Stimulated activated CD4-positive, alpha-beta T cell treated with anti-CD3 and anti-CD28 coated beads, Interleukin-1b, Interleukin-23, amount 100 ng/mL, for 48 hours (primary cell): ENCODE data around the gene MSI2.

ENCODE experiments used
- DNase-seq: peaks from one replicate; pipeline ENCODE4 v3.0.0-alpha.2; 2020

Gene MSI2

DNA sequence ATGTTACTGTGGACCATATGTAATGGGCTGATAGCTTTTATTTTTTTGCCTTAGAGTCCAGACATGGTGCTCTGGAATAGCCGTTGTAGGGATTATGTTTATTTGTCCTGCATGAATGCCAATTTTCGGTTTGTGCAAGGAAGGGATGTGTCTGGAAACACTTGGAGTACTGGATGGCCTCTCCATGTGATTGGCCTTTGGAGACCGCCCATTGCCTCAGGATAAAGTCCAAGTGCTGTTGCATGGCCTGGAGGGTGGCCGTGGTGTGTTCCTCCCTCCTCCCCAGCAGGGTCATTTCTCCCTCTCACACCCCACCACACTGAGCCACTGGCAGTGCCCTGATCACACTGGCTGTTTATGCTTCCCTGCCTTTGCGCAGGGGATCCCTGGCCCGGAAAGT, 93.9 kb downstream of the MSI2 start:
- DNase-seq, result no peak

DNA sequence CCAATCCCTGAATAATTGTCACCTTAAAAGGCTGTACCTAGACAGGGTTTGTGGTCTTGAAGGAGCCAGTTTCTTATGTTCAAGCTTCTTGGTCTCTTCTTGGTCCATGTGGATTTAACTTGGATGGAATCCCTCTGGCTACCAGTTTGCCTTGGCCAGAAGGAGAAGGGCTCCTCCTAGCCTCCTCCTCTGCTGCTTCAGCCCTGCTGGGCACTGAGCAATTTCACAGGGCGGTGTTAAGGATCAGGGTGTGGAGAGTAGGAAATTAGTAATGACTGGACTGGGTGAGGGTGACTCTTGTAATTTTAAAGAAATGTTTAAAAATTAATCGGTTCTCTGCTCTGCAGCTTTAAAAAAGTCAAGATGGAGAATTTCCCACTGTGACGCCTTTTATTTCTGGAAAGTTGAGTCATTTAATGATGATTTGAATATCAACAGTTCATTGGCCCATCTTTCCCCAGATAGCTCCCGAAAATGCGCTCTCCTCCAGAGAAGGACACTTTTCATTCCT, 96.4 kb downstream of the MSI2 start:
- DNase-seq, result no peak

DNA sequence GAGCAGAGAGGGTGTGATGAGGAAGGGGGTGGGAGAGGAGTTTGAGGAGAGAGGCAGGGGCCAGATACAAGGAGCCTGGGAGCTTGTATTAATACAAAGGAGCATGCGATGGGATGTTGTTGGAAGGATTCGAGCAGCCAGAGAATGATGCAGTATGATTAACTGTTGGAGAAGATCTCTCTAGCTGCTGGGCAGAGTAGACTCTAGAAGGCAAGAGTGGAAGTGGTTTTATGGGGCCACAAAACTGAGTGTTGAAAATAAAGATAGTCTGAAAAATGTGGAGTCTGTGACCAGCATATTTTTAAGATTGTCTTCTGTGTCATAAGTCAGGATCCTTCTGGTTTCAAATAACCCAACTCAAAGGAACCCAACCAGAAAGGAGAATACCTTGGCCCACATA, 98.3 kb downstream of the MSI2 start:
- no peak for DNase-seq

DNA sequence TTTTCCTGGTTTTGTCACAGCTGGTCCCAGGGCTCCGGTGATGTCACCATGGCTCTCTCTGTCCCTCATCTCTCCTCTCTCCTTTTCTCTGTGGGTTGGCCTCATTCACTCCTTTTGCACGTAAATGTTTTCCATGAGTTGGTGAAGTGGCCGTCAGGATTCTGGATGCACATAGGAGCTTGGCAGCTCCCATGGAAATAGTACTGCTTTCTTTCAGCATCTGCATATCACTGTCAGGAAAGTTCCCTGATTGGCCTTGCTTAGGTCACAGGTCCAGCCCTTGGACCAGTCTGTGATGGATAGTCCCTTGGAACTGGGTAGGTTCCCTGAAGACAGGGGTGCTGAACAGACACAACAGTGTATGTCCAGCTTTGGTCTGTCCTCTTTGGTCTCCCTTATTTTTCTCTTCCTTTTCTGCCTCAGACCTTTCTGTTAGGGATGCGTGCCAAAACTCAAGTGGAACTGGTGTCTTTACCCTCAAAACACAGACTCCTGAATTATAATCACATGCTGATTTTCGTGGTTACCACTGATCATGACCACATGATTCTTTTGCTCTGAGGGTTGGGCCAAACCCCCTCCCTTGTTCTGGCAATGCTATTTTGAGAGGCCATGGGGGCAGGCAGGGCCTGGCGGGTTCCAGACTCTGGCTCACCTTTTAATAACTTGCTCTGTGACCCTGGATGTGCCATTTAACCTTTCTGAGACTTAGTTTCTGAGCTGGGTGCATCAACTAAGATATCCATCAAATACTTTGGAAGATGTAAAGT, 99.0 kb downstream of the MSI2 start:
- no peak for DNase-seq

DNA sequence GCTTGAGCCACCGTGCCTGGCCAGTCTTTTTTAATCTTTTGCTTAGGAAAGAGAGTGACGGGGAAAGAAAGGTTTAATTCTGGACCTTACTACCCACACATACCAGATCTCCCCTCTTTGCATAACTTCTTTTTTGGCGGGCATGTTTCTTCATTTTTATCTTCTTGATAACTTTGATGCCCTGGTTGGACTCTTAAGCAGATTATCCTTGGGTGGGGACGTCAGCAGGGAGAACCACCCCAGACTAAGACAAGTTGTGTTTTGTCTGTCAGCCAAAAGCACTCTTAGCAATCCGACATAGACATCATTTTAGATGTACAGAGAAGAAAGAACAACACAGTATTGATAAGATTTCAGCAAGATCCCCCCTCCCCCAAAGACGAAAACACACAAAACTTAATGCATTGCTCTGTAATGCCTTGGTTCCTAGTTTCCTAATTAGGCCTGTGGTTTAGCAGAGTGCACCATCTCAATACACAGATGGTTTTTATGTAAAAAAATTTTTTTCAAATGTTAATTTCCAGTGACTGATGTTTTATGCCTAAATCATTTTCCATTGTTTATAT, 99.9 kb downstream of the MSI2 start:
- no peak for DNase-seq

DNA sequence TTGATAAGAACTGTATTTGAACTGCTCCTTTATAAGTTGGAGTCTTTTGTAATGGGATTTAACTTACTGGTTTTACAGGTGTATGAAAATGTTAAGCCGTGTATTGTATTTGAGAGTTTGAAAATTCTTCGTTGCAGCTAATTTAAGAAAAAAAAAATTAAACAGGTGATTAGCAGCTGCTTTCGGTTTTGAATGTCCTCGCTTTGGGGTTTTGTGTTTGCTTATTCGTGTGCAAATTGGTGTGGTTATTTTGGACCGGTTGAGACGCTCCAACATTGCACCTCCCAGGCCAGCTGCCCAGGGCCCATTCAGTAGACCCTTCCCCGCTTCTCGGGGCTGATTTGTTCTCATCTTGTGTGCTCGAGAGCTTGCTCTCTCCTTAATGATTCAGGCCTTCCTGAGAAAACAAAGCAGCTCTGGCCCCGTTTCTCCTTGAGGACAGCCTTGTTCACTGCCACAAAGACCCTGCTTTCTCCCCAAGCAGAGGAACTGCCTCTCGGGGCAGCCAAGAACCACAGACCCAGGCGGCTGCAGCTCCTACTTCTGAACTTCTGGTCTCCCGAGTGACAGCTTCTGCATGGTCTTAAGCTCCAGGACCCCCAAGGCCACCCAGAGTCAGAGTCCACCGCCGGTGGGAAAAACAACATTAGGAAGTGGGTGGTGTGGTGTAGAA, 100.5 kb downstream of the MSI2 start:
- DNase-seq, result no peak

DNA sequence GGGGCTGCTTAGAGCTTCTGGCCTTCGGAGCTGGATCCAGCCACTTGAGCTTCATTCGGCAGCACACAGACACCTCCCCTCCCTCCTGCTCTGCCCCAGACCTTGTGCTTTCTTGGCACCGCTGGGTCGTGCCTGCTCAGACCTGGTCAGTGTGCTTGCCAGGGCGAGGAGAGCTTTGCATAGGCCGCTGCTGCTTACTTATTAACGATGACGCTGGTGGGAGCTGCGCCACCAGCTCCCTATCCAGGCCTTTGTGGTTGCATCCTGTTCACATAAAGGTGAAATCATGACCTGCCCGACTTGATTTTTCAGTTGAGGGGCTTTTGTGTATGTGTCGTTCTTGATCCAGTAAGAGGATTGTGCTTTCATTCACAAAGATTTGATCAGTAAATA, 101.1 kb downstream of the MSI2 start:
- no peak for DNase-seq

DNA sequence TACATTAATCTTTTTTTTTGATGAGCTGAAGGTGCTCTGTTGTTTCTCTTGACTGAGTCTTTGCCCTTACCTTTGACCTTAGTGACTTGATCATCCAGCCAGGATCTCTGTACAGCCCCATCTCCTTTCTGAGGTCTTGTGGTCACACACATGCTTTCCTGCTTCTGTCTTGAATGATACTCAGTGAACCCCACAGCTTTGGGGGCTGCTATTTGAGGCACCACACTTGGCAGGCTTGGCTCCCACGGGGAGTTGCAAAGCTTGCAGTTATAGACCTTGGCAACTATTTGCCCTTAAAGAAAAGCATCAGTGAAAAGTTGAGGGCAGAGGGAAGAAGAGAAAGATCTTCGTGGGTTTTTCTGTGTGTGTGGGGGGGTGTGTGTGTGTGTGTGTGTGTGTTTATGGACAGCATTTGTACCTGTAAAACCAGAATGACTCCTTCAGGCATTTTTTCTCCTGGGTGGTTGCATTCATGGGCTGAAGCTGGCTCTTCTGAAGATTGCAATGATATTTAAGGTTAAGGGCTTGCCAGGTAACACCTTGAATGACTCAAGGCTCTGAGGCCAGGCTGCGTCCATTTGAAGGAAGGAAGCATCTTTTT, 101.6 kb downstream of the MSI2 start:
- no peak for DNase-seq

DNA sequence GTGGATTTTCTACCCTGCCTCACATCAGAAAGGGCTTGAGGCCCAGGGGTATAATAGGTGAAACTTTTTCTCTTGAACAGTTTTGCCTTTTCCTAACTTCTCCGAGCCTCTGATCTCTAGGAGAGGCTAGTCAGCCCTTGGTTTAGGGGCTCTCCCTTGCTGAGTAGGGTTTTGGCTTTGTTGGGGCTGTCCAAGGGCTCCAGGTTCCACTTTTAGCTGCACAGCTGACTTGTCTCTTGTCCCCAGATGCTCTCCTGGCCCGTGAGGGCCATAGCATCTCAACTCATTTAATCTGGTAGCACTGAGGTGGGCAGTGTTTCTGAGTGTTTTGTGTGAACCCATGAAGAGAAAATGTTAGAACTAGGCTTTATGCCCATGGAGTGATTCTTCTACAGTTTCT, 103.9 kb downstream of the MSI2 start:
- no peak for DNase-seq

DNA sequence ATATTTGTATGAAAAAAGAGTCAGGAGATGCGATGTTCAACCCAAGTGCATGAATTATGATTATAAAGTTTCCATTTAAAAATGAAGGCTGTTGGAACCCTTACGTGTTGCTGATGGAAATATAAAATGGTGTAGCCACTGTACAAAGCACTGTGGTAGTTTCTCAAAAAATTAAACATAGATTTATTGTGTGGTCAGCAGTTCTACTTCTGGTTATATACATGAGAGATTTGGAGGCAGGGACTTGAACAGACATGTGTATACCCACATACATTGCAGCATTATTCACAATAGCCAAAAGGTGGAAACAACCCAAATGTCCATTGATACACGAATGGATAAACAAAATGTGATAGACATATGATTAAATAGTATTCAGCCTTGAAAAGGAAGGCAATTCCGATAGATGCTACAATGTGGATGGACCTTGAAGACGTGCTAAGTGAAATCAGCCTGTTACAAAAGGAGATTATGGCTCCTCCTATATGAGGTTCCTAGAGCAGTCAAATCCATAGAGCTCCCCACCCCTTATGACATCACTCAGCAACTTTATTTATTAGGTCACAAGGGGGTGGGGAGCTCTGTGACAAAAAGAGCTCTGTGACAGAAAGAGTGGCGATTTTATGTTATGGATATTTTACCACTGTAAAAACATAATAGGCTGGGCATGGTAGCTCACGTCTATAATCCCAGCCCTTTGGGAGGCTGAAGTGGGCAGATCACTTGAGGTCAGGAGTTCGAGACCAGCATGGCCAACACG, 106.7 kb downstream of the MSI2 start:
- no peak for DNase-seq

DNA sequence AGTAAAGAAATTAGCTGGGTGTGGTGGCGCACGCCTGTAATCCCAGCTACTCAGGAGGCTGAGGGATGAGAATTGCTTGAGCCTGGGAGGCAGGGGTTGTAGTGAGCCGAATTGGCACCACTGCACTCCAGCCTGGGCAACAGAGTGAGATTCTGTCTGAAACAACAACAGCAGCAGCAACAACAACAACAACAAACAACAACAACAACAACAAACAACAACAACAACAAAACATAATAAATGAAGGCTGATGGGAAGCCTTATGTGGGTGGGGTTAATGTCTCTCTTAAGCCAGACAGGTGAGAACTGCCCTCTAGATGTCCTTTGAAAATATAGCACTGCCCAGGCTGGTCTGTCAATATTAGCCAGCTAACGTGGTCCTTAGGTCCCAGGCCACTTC, 107.3 kb downstream of the MSI2 start:
- no peak for DNase-seq

DNA sequence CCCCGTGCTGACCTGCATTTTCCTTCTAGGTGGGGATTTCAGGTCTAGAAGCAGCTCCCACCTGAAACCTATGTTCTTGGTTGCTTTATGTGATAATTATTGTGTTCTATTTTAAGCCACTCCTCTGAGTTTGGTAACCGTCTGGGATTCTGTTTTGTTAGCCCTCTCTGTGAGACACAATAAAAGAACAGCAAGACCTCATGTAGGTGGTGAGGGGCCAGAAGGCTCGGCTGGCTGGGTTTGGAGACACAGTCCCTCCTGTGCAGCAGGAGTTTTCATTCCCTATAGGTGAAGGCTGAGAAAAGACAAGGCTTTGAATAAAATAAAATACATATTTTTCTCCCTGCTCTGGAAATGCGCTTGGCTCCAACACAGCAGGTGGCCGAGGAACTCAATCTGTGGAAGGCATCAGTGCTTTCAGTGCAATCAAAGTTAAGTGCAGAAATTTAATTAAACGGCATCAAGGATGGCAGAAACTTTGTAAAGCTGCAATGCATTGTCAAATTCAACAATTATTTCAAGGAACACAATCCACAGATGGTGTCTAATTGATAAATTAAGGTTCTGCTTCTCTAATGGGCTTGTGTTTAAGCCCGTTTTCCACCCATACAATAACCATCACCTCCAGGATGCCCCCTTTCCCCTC, 107.8 kb downstream of the MSI2 start:
- DNase-seq, result no peak

DNA sequence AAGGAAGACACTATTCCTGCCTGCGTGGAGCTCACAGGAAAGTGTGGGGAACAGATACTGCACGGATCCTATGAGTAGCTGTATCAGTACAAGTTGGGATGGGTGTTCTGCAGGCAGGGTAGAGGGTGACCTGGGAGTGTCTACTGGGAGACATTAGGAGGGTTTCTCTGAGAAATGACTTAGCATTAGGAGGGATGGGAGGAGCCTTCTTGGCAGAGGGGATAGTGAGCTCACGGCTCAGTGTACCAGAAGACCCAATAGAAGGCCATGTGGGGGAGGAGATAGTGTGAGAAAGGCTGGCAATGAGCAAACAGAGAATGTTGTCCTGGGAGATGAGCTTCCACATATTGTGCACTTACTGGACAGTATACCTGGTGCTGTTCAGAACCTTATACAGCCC, 109.1 kb downstream of the MSI2 start:
- no peak for DNase-seq

DNA sequence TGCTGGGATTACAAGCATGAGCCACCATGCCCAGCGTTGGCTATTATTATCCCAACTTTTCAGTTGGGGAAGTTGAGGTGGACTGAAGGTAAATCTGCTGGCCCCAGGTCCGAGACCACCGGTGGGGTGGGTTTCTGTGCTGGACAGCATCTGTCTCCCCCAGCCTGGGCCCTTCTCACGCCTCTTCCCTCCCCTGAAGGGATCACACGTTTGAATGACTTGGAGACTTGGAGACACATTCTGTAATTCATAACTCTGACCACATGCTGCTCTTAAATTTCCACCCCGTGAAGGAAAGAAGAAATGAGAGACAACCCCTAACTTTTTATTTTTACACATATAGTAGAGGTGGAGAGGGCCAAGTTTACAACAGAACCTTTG, 109.8 kb downstream of the MSI2 start:
- DNase-seq, result no peak

DNA sequence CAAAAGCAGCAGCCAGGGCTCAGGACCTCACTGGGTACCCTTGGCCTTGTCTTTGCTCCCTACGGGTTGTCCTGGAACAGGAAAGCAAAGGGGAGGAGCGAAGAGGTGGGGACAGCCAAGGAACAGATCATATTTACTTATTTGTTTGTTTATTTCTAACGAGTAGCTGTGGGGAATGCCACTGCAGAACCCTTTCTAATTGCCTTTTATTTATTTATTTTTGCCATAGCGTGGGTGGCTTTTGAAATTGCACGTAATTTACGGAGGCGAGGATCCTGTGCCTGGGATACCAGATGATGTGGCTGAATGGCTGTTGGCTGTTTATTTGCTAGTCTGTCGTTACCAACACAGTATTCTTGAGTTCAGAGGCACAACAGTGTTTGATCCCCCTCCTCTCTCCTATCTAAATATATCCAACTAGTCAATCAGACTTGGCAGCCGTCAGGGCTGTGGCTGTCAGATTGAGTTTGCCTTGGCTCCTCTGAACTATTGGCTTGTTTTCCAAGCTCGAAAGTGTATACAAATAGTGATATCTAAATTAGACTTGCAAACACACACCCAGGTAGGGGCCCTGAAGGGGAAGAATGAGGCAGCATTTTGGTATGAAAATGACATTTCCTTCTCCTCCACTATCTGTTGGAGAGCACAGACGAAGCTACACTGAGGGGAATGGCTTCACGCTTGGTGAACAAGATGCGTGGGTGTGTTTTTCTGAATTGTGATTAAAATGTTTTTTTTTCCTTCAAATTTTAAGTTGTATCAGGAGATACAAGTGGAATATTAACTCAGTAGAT, 110.4 kb downstream of the MSI2 start:
- DNase-seq, result no peak

DNA sequence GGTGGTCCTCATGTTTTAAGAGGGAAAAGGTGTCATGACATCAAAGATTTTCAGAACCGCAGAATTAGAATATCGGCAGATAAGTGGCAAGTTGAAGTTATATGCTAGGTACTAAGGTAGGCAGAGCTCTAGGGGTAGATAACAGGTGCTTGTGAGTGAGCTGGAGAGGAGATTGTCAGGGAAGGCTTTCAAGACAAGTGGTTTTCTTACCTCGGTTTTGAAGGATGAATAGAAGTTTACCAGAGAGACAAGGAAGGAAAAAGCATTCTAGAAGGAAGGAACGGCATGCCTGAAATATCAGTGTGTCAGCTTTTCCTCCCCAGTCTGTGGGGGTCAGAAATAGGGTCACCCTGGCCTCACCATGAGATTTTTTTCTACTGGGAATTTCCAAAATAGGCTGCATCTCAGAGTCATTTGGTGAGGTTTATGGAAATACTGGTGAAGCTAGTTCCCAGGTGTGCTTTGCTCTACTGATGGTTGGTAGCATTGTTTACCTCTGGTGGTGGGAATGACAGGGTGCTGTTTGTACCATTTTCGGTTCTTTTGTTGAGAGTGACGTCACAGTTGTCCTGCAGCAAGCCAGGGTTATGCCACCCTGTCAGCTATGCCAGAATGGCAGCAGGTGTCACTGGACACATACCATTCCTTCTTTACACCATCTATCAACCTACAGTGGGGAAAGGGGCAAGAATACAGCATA, 112.5 kb downstream of the MSI2 start:
- no peak for DNase-seq

DNA sequence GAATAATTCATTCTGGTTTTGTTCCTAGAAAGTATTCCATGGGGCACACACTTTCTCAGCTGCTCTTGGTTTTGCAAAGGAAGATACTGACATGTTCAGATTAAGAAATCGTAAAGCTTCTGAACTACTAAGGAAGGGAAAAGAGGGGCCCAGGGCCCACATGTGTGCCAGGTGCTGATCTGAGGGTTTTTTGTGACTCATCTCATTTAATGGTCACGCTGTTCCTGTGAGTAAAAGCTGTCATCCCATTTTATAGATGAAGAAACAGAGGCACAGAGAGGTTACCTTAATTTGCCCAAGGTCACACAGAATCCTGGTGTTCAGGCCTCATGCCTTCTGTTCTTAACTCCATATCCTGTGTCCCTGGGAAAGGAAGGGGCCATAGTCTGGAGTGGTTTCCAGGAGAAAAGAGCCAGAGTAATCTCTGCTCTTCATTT, 113.2 kb downstream of the MSI2 start:
- no peak for DNase-seq

DNA sequence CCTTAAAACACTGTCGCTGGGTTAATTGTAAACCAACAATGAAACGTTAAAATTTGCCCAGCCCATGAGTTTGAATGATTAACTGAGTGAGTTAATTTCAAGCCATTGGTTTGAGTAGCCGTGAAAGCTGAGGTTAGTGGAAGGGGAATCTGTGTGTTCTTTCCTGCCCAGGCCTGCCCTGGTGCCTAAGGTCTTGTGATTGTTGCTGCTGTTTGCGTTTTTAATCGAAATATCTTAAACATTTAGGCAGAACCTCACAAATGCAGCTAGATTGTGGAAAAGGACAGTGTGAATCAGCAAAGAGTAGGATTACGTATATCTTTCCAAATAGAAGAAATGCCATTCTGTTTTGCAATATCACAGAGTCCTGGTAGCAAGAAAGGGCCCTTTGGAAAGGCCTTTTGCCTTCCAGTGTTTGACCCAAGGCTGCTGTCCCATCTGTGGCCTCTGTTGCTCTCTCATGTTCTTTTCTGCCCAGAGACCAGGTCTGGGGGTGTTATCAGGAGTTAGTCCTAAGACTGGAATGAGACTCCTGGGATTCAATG, 113.8 kb downstream of the MSI2 start:
- no peak for DNase-seq

DNA sequence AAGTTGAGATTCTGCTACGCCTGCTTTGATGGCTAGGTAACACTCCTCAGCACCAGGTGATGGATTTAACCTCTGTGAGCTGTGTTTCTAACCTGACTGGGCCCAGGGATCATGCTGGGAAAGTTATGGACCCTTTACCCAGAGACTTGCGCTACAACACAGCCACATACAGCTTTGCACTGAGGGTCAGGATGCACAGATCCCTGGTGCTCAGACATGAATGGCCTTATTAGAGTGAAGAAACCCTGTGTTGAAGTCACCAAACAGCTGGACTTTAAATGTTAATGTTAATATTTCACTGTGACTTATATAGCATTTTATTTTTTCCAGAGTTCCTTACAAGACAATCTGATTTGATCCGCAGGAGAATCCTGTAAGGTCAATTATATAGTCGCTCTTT, 114.3 kb downstream of the MSI2 start:
- DNase-seq, result no peak

DNA sequence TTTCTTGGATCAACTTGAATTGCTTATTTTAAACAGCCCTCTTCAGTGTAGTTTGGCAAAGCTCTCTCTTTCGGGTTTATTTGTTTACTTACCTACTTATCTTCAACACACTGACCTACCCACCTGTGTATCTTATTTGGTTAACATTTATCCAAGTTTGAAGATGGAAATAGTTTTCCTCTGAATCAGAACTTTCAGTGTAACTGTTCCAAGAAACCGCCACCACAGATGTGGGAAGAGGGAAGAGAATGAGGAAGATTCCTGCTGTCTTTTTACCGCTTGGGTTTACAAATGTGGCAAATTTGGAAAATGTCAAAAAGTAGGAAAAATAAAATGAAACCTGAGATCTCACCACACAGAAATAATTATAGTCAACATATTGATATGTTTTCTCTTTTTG, 115.8 kb downstream of the MSI2 start:
- DNase-seq, result no peak

DNA sequence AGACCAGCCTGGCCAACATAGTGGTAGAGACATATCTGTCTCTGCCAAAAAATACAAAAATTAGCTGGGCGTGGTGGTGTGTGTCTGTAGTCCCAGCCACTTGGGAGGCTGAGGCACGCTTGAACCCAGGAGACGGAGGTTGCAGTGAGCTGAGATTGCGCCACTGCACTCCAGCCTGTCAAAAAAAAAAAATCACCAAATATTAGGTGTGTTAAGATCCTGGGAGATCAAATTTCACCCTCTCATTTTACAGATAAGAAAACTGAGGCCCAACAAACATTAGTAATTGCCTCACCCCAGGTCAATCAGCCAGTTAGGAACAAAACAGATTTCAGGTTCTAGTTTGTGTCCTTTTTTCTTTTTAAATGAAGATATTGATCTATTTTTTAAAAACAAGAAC, 116.7 kb downstream of the MSI2 start:
- no peak for DNase-seq
